Right atrium auricular region (tissue), 2 donors: ENCODE measurements around the gene GIPR. TPM values are rescaled to one million over a fixed set of nuclear protein-coding genes. Genes with fewer than 3 reads are reported as not detected.

ENCODE experiments used
- DNase-seq: peaks from one replicate; pipeline ENCODE4 v3.0.0-alpha.2; 2019; ENCODE audit warnings: low spot score
- H3K27ac ChIP-seq, 2 donors: fragments of 200-600 bp; sonication (generic); 1 replicate in 1 of 2; 2 replicates in 1 of 2; pipeline ENCODE4 v1.5.1; 2016 to 2019
- H3K27me3 ChIP-seq, 2 donors: fragments of 200-600 bp; sonication (generic); one replicate each; pipeline versions ENCODE4 v1.5.1 to v1.6.0; 2017 to 2019
- H3K36me3 ChIP-seq: fragments of 200-600 bp; sonication (generic); one replicate; pipeline ENCODE4 v1.5.1; 2016
- H3K4me1 ChIP-seq, 2 donors: fragments of 200-600 bp; sonication (generic); one replicate each; pipeline versions ENCODE4 v1.5.1 to v1.6.0; 2017 to 2019
- H3K4me3 ChIP-seq, 2 donors: fragments of 200-600 bp; sonication (generic); 1 replicate in 1 of 2; 2 replicates in 1 of 2; pipeline ENCODE4 v1.5.1; 2017 to 2019; ENCODE audit warnings: mild to moderate bottlenecking in 1 of 2, moderate library complexity in 1 of 2
- H3K9me3 ChIP-seq, 2 donors: fragments of 200-600 bp; sonication (generic); one replicate each; pipeline ENCODE4 v1.5.1; 2019
- microRNA counts, 2 donors: library from miRNA; unstranded; fragments of <30 nt; microRNA quantifications; one replicate each; lab custom pipeline; 2016 to 2017
- microRNA-seq, 2 donors: library from miRNA; unstranded; fragments of <30 nt; microRNA quantifications; one replicate each; pipeline ENCODE4, GENCODE V29; 2016 to 2017; ENCODE audit warnings: borderline number of aligned reads in 2 of 2, borderline replicate concordance in 1 of 2
- total RNA-seq, 2 donors: library from RNA; depleted of rRNA; stranded (reverse); fragments of >200 nt; gene quantifications; one replicate each; pipeline ENCODE4 v1.1.0, GENCODE V29; 2016
- TF ChIP-seq, protein P1 (sequence below), 2 donors: fragments of 200-600 bp; sonication (generic); IDR thresholded peaks; one replicate each; pipeline ENCODE4 v1.5.1; 2019; ENCODE audit warnings: antibody characterized with exemption in 2 of 2

Gene GIPR
- total RNA-seq, 2 donors from 2014 or later = 2.7 to 3.1 TPM

GRCh38 chr19:45729800-45730290 is 61.8 kb downstream of the GIPR start:
- no peak for DNase-seq
- Histone ChIP-seq H3K27me3 (no peaks in the 10 kb centered on the region), H3K4me1 (peaks cover 0 to 13% of the 10 kb centered on the region in 2 donors), H3K9me3 (no peaks in the 10 kb centered on the region), H3K4me3 (peak overlapping the region; percentile 71 to 97), H3K27ac (peak overlapping the region; percentile 64 to 85), H3K36me3 (no peaks in the 10 kb centered on the region)
- TF ChIP-seq, protein P1, sequence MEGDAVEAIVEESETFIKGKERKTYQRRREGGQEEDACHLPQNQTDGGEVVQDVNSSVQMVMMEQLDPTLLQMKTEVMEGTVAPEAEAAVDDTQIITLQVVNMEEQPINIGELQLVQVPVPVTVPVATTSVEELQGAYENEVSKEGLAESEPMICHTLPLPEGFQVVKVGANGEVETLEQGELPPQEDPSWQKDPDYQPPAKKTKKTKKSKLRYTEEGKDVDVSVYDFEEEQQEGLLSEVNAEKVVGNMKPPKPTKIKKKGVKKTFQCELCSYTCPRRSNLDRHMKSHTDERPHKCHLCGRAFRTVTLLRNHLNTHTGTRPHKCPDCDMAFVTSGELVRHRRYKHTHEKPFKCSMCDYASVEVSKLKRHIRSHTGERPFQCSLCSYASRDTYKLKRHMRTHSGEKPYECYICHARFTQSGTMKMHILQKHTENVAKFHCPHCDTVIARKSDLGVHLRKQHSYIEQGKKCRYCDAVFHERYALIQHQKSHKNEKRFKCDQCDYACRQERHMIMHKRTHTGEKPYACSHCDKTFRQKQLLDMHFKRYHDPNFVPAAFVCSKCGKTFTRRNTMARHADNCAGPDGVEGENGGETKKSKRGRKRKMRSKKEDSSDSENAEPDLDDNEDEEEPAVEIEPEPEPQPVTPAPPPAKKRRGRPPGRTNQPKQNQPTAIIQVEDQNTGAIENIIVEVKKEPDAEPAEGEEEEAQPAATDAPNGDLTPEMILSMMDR (IDR thresholded peaks at IDR 0.05) = no peak

DNA sequence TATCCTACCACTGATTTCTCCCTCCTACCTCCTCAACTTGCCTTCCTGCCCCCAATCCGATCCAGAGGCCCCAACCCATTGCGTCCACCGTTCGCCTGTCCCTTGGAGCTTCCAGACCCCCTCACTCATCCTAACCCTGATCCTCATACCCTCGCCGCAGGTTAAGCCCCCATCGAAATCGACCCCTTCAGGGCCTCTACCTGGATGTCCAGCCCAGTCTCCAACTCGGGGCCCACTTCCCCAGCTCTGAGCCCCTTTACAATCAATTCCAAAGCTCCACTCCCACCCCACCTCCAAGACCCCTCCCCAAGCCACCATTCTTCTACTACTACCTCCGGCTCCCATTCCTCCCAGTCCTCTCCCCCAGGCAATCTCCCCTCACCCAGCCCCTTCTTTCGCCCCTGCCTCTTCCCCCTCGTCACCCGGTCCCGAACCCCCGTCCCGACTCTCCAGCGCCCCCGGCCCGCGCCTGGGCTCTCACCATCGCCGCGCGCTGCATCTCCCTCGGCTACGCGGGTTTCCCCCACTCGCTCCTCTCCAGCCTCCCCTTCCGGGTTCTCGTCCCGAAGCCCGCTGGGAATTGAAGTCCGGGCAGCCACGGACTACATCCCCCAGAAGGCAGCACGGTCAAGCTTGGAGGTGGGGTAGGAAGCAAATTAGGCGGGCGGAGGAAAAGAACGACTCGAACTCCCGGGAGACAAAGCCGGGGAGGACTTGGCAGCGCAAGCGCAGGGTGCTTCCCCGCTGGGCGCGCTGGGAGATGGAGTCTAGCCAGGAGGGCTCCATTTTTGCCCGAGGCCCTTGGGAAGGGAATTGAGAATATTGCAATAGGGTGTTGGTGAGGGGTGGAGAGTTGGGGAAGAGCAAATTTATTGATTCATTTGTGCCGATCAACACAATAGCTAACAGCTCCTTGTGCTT is 62.6 kb downstream of the GIPR start, which contains the start of gene FBXO46:
Gene FBXO46 (minus strand): TSS at position 529 of the 921 bp plus-strand sequence. CDS start 17,401 bp downstream, outside the sequence.
- H3K4me1 ChIP-seq = peaks cover 0 to 13% of the 10 kb centered on the region in 2 donors
- no peaks in the 10 kb centered on the region for H3K27me3 ChIP-seq
- no peaks in the 10 kb centered on the region for H3K9me3 ChIP-seq
- no peaks in the 10 kb centered on the region for H3K36me3 ChIP-seq
- peak; percentile 97 for DNase-seq
- H3K4me3 ChIP-seq = peak within 1 kb of the TSS; percentile 71 to 97
- TF ChIP-seq, protein P1 (IDR thresholded peaks at IDR 0.05) = peak in 1 of 2 donors; percentile 13
- H3K27ac ChIP-seq = peak within 1 kb of the TSS; percentile 64 to 85

MicroRNA genes within 50 kb of the gene (microRNA counts, 767-probe panel; counts per million panel counts)
- microRNA hsa-miR-330-3p (lab: Ali Mortazavi, UCI) (0 to 1,837 counts per million in 2 donors), microRNA hsa-miR-330-5p (lab: Ali Mortazavi, UCI) (0 to 31.0 counts per million in 2 donors), microRNA hsa-miR-642a-5p (lab: Ali Mortazavi, UCI) (3,022 to 7,640 counts per million in 2 donors), microRNA hsa-miR-642b-3p (lab: Ali Mortazavi, UCI) (0 to 31.0 counts per million in 2 donors)

Small RNAs within 50 kb of the gene (microRNA-seq; reads per million reads assigned to microRNA genes)
- 104 to 134 reads per million in 2 donors for gene MIR330
- 0 reads per million in 2 donors for gene MIR642A
- 0 reads per million in 2 donors for gene MIR642B

Other genes starting within 250 kb of the GIPR start
- 100 to 1,000 TPM; 110 to 126 TPM for gene ERCC1, start 244.3 kb upstream of the GIPR start, total RNA-seq
- 10 to 100 TPM; 17.8 to 19.7 TPM for gene FOSB, start 200.2 kb upstream of the GIPR start, total RNA-seq
- 10 to 100 TPM; 22.8 to 24.0 TPM for gene RTN2, start 171.2 kb upstream of the GIPR start, total RNA-seq
- 1 to 10 TPM in 1 of 2 donors, not detected in 1; 1.8 TPM for gene PPM1N, start 169.8 kb upstream of the GIPR start, total RNA-seq
- gene VASP, start 160.7 kb upstream of the GIPR start, total RNA-seq = 10 to 100 TPM; 61.4 to 61.7 TPM
- 10 to 100 TPM; 15.8 to 33.5 TPM for gene OPA3, start 83.4 kb upstream of the GIPR start, total RNA-seq
- 10 to 100 TPM in 1 of 2 donors, 1 to 10 TPM in 1; 6.2 to 12.1 TPM for gene GPR4, start 66.0 kb upstream of the GIPR start, total RNA-seq
- gene EML2, start 28.8 kb upstream of the GIPR start, total RNA-seq = 10 to 100 TPM; 18.7 to 22.5 TPM
- 100 to 1,000 TPM; 158 to 201 TPM for gene SNRPD2, start 23.7 kb downstream of the GIPR start, total RNA-seq
- 1 to 10 TPM; 2.4 to 3.0 TPM for gene QPCTL, start 24.4 kb downstream of the GIPR start, total RNA-seq
- gene FBXO46, start 62.7 kb downstream of the GIPR start, total RNA-seq = 10 to 100 TPM; 11.6 to 12.1 TPM
- under 1 TPM; 0.78 to 0.90 TPM for gene MEIOSIN, start 65.2 kb downstream of the GIPR start, total RNA-seq
- gene SIX5, start 101.0 kb downstream of the GIPR start, total RNA-seq = 10 to 100 TPM in 1 of 2 donors, 1 to 10 TPM in 1; 9.3 to 18.6 TPM
- gene DMPK, start 114.3 kb downstream of the GIPR start, total RNA-seq = 100 to 1,000 TPM; 107 to 214 TPM
- 10 to 100 TPM; 41.5 to 55.9 TPM for gene DMWD, start 124.6 kb downstream of the GIPR start, total RNA-seq
- not detected for gene RSPH6A, start 147.1 kb downstream of the GIPR start, total RNA-seq
- gene SYMPK, start 194.9 kb downstream of the GIPR start, total RNA-seq = 10 to 100 TPM; 16.4 to 20.6 TPM
- not detected for gene FOXA3, start 196.1 kb downstream of the GIPR start, total RNA-seq
- gene IRF2BP1, start 217.9 kb downstream of the GIPR start, total RNA-seq = 10 to 100 TPM; 24.2 to 30.5 TPM
- gene MYPOP, start 234.4 kb downstream of the GIPR start, total RNA-seq = 1 to 10 TPM; 6.0 to 7.2 TPM
- not detected for gene NANOS2, start 246.6 kb downstream of the GIPR start, total RNA-seq